ENCODE measurements around the gene ATAD5.

ATAD5 gene

GRCh38 chr17:30838202-30838807 lies 6.5 kb downstream of the ATAD5 start:
- DNase-seq (ENCODE audit: low read depth) = no peak
- TF ChIP-seq, protein P1, sequence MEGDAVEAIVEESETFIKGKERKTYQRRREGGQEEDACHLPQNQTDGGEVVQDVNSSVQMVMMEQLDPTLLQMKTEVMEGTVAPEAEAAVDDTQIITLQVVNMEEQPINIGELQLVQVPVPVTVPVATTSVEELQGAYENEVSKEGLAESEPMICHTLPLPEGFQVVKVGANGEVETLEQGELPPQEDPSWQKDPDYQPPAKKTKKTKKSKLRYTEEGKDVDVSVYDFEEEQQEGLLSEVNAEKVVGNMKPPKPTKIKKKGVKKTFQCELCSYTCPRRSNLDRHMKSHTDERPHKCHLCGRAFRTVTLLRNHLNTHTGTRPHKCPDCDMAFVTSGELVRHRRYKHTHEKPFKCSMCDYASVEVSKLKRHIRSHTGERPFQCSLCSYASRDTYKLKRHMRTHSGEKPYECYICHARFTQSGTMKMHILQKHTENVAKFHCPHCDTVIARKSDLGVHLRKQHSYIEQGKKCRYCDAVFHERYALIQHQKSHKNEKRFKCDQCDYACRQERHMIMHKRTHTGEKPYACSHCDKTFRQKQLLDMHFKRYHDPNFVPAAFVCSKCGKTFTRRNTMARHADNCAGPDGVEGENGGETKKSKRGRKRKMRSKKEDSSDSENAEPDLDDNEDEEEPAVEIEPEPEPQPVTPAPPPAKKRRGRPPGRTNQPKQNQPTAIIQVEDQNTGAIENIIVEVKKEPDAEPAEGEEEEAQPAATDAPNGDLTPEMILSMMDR (conservative IDR thresholded peaks at IDR 0.05; ENCODE audit: low read depth, low read length) = no peak
- no peak overlapping the region for H3K4me3 ChIP-seq (ENCODE audit: low read length)

DNA sequence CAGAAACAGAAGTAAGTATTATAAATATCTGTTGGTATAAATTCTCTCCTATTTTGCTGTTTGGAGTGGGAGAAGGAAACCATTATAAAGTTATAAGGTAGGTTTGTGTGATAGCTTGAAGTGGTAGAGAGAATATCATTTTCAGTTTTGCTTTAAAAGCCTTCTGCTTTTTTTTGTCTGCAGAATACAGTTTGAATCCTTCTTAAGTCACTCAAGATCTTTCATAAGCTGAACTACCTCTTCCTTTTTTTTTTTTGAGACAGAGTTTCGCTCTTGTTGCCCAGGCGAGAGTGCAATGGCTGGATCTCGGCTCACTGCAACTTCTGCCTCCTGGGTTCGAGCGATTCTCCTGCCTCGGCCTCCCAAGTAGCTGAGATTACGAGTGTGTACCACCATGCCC lies 9.0 kb downstream of the ATAD5 start:
- DNase-seq (ENCODE audit: low read depth) = no peak
- no peak overlapping the region for H3K4me3 ChIP-seq (ENCODE audit: low read length)

DNA sequence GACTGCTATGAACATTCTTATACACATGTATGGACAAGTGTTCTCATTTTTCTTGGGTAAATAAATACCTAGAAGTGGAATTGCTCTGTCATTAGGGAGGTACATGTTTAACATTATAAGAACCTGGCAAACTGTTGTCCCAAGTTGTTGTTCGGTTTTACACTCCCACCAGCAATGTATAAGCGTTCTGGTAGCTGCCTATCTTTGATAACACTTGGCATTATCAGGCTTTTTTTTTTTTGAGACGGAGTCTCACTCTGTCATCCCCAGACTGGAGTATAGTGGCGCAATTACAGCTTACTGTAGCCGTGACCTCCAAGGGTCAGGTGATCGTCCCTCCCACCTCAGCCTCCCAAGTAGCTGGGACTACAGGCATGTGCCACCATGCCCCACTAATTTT lies 16.3 kb downstream of the ATAD5 start:
- no peak for DNase-seq (ENCODE audit: low read depth)
- TF ChIP-seq, protein P1 (conservative IDR thresholded peaks at IDR 0.05; ENCODE audit: low read depth, low read length) = no peak
- H3K4me3 ChIP-seq (ENCODE audit: low read length) = no peak overlapping the region

More for the DNA sequence above, 9.0 kb downstream of the ATAD5 start:
- TF ChIP-seq, protein P1 (conservative IDR thresholded peaks at IDR 0.05; ENCODE audit: low read depth, low read length) = no peak

- TF ChIP-seq, protein P1 (conservative IDR thresholded peaks at IDR 0.05; ENCODE audit: low read depth, low read length) = no peak
These were observed 22.4 kb downstream of the ATAD5 start for GRCh38 chr17:30854146-30854545.

GRCh38 chr17:30858556-30859250 lies 26.9 kb downstream of the ATAD5 start:
- H3K4me3 ChIP-seq (ENCODE audit: low read length) = no peak overlapping the region
- DNase-seq (ENCODE audit: low read depth) = peak; percentile 0

More at GRCh38 chr17:30854146-30854545, 22.4 kb downstream of the ATAD5 start:
- DNase-seq (ENCODE audit: low read depth) = no peak
- no peak overlapping the region for H3K4me3 ChIP-seq (ENCODE audit: low read length)

GRCh38 chr17:30864636-30865035 lies 32.9 kb downstream of the ATAD5 start:
- DNase-seq (ENCODE audit: low read depth) = no peak
- TF ChIP-seq, protein P1 (conservative IDR thresholded peaks at IDR 0.05; ENCODE audit: low read depth, low read length) = no peak
- no peak overlapping the region for H3K4me3 ChIP-seq (ENCODE audit: low read length)

More at GRCh38 chr17:30858556-30859250, 26.9 kb downstream of the ATAD5 start:
- TF ChIP-seq, protein P1 (conservative IDR thresholded peaks at IDR 0.05; ENCODE audit: low read depth, low read length) = no peak

DNA sequence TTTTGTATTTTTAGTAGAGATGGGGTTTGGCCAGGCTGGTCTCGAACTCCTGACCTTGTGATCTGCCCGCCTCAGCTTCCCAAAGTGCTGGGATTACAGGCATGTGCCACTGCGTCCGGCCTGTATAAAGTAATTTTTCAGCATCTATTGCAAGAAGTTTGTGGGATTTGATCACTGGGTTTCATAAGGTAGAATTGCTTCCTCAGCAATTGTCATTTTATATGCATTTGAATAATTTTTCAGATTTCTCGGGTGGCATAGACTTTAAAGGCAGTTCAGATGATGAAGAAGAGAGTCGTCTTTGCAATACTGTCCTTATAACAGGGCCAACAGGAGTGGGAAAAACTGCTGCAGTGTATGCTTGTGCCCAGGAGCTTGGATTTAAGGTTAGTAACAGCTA lies 37.2 kb downstream of the ATAD5 start:
- TF ChIP-seq, protein P1 (conservative IDR thresholded peaks at IDR 0.05; ENCODE audit: low read depth, low read length) = no peak
- no peak overlapping the region for H3K4me3 ChIP-seq (ENCODE audit: low read length)
- no peak for DNase-seq (ENCODE audit: low read depth)

All from retinal pigment epithelial cell (primary cell).